SK-N-SH (cell line): ENCODE results near the gene KNDC1. TPM values are rescaled to one million over a fixed set of nuclear protein-coding genes. Genes with fewer than 3 reads are reported as not detected.
A peak's percentile ranks its signal among the peaks of the same experiment; 100 is the strongest.

Experiments
- CTCF ChIA-PET: fragments of 300-600, 350-600 bp; formaldehyde crosslinking; extraction: SDS; loops from one replicate; lab custom pipeline; 2021; lab: Yijun Ruan, JAX
- POLR2A ChIA-PET: fragments of 350-600 bp; sonication (Branson Sonifier 250); formaldehyde crosslinking; extraction: SDS; loops from one replicate; lab custom pipeline; 2020; ENCODE audit warnings: antibody characterized with exemption, inconsistent platforms; lab: Yijun Ruan, JAX
- DNase-seq: peaks from one replicate; pipeline ENCODE4 v3.0.0; 2012
- H2AFZ ChIP-seq: fragments of 200-600 bp; sonication (generic); 2 replicates; pipeline ENCODE4 v1.8.1; 2016; ENCODE audit warnings: antibody characterized with exemption, mild to moderate bottlenecking, low read depth
- H3F3A ChIP-seq: fragments of 200-600 bp; sonication (generic); replicated peaks from 2 replicates; pipeline ENCODE3; 2016; ENCODE audit warnings: antibody characterized with exemption, mild to moderate bottlenecking; ENCODE audit not compliant: insufficient read depth
- H3K27ac ChIP-seq, 2 experiments: fragments of 200-500 bp in 1 of 2; fragments of 200-600 bp in 1 of 2; sonication (Bioruptor generic) in 1 of 2; sonication (generic), shearing (Covaris generic) in 1 of 2; 2 replicates each; pipeline versions ENCODE4 v1.5.1 to v1.6.1; 2014 to 2016; ENCODE audit warnings: low read depth in 2 of 2, inconsistent platforms in 1 of 2, low read length in 1 of 2, mild to moderate bottlenecking in 1 of 2, mixed read lengths in 1 of 2
- H3K27me3 ChIP-seq: fragments of 200-600 bp; sonication (generic), shearing (Covaris generic); 2 replicates; pipeline ENCODE4 v1.6.1; 2016; ENCODE audit warnings: mixed run types; ENCODE audit not compliant: insufficient read depth
- H3K36me3 ChIP-seq, 2 experiments: fragments of 200-500 bp in 1 of 2; fragments of 200-600 bp in 1 of 2; sonication (Bioruptor generic) in 1 of 2; sonication (generic) in 1 of 2; replicated peaks in 1 of 2; 2 replicates each; pipeline versions ENCODE3 to v1.5.1; 2014 to 2016; ENCODE audit warnings: low read length in 1 of 2, mild to moderate bottlenecking in 1 of 2; ENCODE audit not compliant: insufficient read depth in 2 of 2, control insufficient read depth in 1 of 2
- H3K4me1 ChIP-seq, 2 experiments: fragments of 200-500 bp in 1 of 2; fragments of 200-600 bp in 1 of 2; sonication (Bioruptor generic) in 1 of 2; sonication (generic), shearing (Covaris generic) in 1 of 2; 2 replicates each; pipeline versions ENCODE4 v1.5.1 to v1.6.1; 2014 to 2016; ENCODE audit warnings: low read depth in 1 of 2, low read length in 1 of 2, mixed run types in 1 of 2; ENCODE audit not compliant: insufficient read depth in 2 of 2, control insufficient read depth in 1 of 2
- H3K4me2 ChIP-seq: fragments of 200-600 bp; sonication (generic), shearing (Covaris generic); 2 replicates; pipeline ENCODE4 v1.6.1; 2017; ENCODE audit warnings: mixed run types
- H3K4me3 ChIP-seq, 2 experiments: fragments of 200-500 bp in 1 of 2; fragments of 200-600 bp in 1 of 2; sonication (Bioruptor generic) in 1 of 2; sonication (generic), shearing (Covaris generic) in 1 of 2; 2 replicates each; pipeline versions ENCODE4 v1.5.1 to v1.8.1; 2014 to 2016; ENCODE audit warnings: low read depth in 2 of 2, inconsistent platforms in 1 of 2, low read length in 1 of 2, mild to moderate bottlenecking in 1 of 2, mixed read lengths in 1 of 2, moderate library complexity in 1 of 2
- H3K79me2 ChIP-seq: fragments of 200-600 bp; sonication (generic); 2 replicates; pipeline ENCODE4 v1.8.1; 2017; ENCODE audit warnings: mild to moderate bottlenecking; ENCODE audit not compliant: insufficient read depth
- H3K9ac ChIP-seq: fragments of 200-600 bp; sonication (generic); 2 replicates; pipeline ENCODE4 v1.6.1; 2017; ENCODE audit warnings: mixed run types
- H3K9me2 ChIP-seq: fragments of 200-600 bp; sonication (generic); 2 replicates; pipeline ENCODE4 v1.6.1; 2017; ENCODE audit warnings: mixed run types
- H3K9me3 ChIP-seq: fragments of 200-600 bp; sonication (generic); 2 replicates; pipeline ENCODE4 v1.6.1; 2017; ENCODE audit warnings: mixed run types, mild to moderate bottlenecking, moderate library complexity
- H4K20me1 ChIP-seq: fragments of 200-600 bp; sonication (generic); 2 replicates; pipeline ENCODE4 v1.6.1; 2017; ENCODE audit warnings: mild to moderate bottlenecking, mixed run types; ENCODE audit not compliant: insufficient read depth
- CTCF ChIP-seq: fragments of 200-600 bp; sonication (generic); IDR thresholded peaks from 2 replicates; pipeline ENCODE4 v1.6.1; 2017; ENCODE audit warnings: antibody characterized with exemption, mild to moderate bottlenecking, moderate library complexity
- FOSL2 ChIP-seq: IDR thresholded peaks from 2 replicates; pipeline ENCODE4 v1.4.0; 2012; ENCODE audit warnings: low read depth, mild to moderate bottlenecking, moderate library complexity, borderline replicate concordance
- FOXM1 ChIP-seq: IDR thresholded peaks from 2 replicates; pipeline ENCODE4 v1.4.0; 2012; ENCODE audit warnings: low read depth, mild to moderate bottlenecking
- GABPA ChIP-seq: IDR thresholded peaks from 2 replicates; pipeline ENCODE4 v1.4.0; 2012; ENCODE audit warnings: low read depth, mild to moderate bottlenecking
- GATA2 ChIP-seq: sonication (generic); formaldehyde crosslinking; IDR thresholded peaks from 2 replicates; pipeline ENCODE4 v1.5.0; 2020; ENCODE audit warnings: mild to moderate bottlenecking, missing genetic modification reagents
- PBX3 ChIP-seq: IDR thresholded peaks from 2 replicates; pipeline ENCODE4; 2012
- POLR2AphosphoS5 ChIP-seq: IDR thresholded peaks from 2 replicates; pipeline ENCODE4 v1.6.1; 2012; ENCODE audit warnings: low read depth, low read length
- RAD21 ChIP-seq: IDR thresholded peaks from 2 replicates; pipeline ENCODE4 v1.6.1; 2012; ENCODE audit warnings: mild to moderate bottlenecking, low read length
- REST ChIP-seq: IDR thresholded peaks from 2 replicates; pipeline ENCODE4 v1.6.1; 2012; ENCODE audit warnings: mild to moderate bottlenecking, low read depth, low read length, moderate library complexity
- RFX5 ChIP-seq: IDR thresholded peaks from 2 replicates; pipeline ENCODE4 v1.6.1; 2012; ENCODE audit warnings: mild to moderate bottlenecking, improper control_type of control experiment, low read length
- SIN3A ChIP-seq: IDR thresholded peaks from 2 replicates; pipeline ENCODE4 v1.6.1; 2012; ENCODE audit warnings: low read depth, mild to moderate bottlenecking, low read length, moderate library complexity, borderline replicate concordance
- USF2 ChIP-seq: fragments of 150-350 bp; IDR thresholded peaks from 2 replicates; pipeline ENCODE4 v1.6.1; 2017; ENCODE audit warnings: antibody characterized with exemption, low read length, low read depth, borderline replicate concordance
- WGBS: methylation state at CpG from one replicate; pipeline ENCODE4 v1.1.6; 2017; ENCODE audit warnings: low lambda C conversion rate; 5-methylcytosine and 5-hydroxymethylcytosine counted together
- polyA plus RNA-seq, 3 experiments: library from polyadenylated mRNA; depleted of rRNA; stranded (reverse); fragments of >200 nt; gene quantifications; 2 replicates each; pipeline ENCODE4 v1.2.3, GENCODE V29; 2012

KNDC1 gene
- polyA plus RNA-seq, 1 of the 3 experiments (the other 2 are of a cell fraction) = 1.4 TPM

DNA sequence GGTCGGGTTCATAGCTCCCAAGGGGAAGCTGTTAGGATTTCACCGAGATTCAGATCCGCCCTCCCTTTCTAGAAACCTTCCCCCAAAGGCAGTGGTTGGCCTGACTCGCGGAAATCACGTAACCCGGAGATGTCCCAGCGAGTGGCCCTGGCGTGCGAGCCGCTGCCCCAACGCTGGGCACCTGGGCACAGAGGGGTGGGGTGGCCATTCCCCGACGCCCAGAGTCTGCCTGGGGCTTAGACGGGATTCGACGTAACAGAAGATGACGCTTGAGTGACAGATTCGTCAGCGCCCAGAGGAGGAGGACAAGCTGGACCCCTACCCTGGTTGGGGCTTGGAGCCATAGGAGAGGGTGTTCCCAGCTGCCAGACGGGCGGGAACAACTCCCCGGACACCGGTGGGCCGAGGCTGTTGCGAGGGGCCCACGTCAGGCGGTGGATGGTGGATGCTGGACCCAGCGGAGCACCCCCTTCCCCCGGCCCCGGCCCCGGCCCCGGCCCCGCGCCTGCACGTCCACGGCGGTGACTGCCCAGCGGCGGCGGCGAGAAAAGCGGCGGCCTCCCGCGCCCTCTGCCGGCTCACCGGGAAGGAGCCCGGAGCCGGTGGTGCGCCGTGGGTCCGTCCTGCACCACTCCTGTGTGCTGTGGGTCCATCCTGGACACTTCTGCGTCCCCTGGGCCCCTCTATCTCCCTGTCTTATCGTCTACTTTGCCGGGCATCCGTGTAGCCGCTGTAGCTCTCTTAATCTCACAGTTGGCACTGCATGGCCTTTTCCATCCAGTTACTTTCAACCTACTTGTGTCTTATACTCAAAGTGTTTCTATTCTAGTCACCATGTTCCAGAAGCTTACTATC, 35.4 kb upstream of the KNDC1 start (continued):
- no peak for TF ChIP-seq SIN3A
- TF ChIP-seq GATA2 (CRISPR knock-in tag) = no peak
- peak; percentile 57 for TF ChIP-seq RAD21
- TF ChIP-seq, all 33 proteins: peak for 3

DNA sequence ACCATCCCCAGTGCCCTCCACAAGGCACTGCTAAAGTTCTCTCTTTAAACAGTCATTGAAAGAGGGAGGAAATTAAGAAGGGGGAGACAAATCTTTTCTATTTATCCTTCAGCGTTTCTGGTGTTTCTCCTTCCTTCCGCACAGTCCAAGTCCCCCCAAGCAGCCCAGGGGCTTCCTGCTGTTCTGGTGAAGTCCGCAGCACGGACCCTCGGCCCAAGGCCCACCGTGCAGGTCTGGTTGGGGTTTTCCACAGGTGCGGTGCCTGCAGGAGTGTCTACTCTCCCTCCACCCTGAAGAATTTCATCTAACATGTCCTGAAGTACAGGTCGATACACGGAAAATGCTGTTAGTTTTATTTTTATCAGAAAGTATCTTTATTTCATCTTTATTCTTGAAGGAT, 34.1 kb upstream of the KNDC1 start:
- Histone ChIP-seq H3K79me2 (no peaks in the 10 kb centered on the region), H3K9me2 (no peaks in the 10 kb centered on the region), H3F3A (no peaks in the 10 kb centered on the region), H3K9ac (no peak overlapping the region), H3K4me1 (no peaks in the 10 kb centered on the region)
- no peak for DNase-seq
- CTCF ChIA-PET = interaction anchor here (4.0 kb wide), 1 partner anchor 222 kb away, joined by 43 read pairs; no protein-coding TSS in a partner anchor
- 72% methylated on average over 9 of the region's 9 CpGs for WGBS
- TF ChIP-seq FOXM1 (no peak), USF2 (no peak), CTCF (no peak), GABPA (no peak), RFX5 (no peak), POLR2AphosphoS5 (no peak), PBX3 (no peak), REST (no peak), FOSL2 (no peak)
- TF ChIP-seq, all 33 proteins: peak for 0
- POLR2A ChIA-PET = no interaction called here
- H3K4me3 ChIP-seq = no peak overlapping the region
- H3K36me3 ChIP-seq = no peaks in the 10 kb centered on the region
- no peak overlapping the region for H3K4me2 ChIP-seq
- H3K27ac ChIP-seq = no peak overlapping the region
- H4K20me1 ChIP-seq = no peaks in the 10 kb centered on the region
- H2AFZ ChIP-seq = no peak overlapping the region
- H3K27me3 ChIP-seq = no peaks in the 10 kb centered on the region
- no peaks in the 10 kb centered on the region for H3K9me3 ChIP-seq
